Panc1 (cell line): ENCODE results near the gene CALR. TPM values are rescaled to one million over a fixed set of nuclear protein-coding genes. Genes with fewer than 3 reads are reported as not detected.

Experiments
- ATAC-seq: fragments of 200-7000 bp; cut with Tn5 transposase; 2 replicates; pipeline ENCODE4 v1.9.1; 2020; ENCODE audit warnings: mild to moderate bottlenecking, moderate library complexity
- BruUV-seq: library from RNA; stranded (reverse); fragments of 400-500 nt; replicated peaks from 2 replicates; lab custom pipeline; 2021; lab: Mats Ljungman, UMichigan
- CTCF ChIA-PET: fragments of 300-600 bp; sonication (Branson Sonifier 250); formaldehyde crosslinking; loops from one replicate; lab custom pipeline; 2022; ENCODE audit warnings: antibody characterized with exemption; lab: Charles Lee
- POLR2A ChIA-PET: fragments of 300-600 bp; sonication (Branson Sonifier 250); formaldehyde crosslinking; loops from one replicate; lab custom pipeline; 2022; ENCODE audit warnings: antibody characterized with exemption; lab: Charles Lee
- DNase-seq: peaks from one replicate; pipeline ENCODE4 v3.0.0-alpha.2; 2010; ENCODE audit warnings: low read depth, low spot score
- H3K27ac ChIP-seq: 2 replicates; pipeline ENCODE4 v1.5.1; 2011; ENCODE audit warnings: mild to moderate bottlenecking, low read length, inconsistent platforms
- H3K27me3 ChIP-seq: fragments of 200-500 bp; sonication (Bioruptor generic); 2 replicates; pipeline ENCODE4 v1.6.0; 2014; ENCODE audit warnings: low read length, inconsistent platforms; ENCODE audit not compliant: control insufficient read depth, insufficient read depth
- H3K36me3 ChIP-seq: fragments of 200-500 bp; sonication (Bioruptor generic); 2 replicates; pipeline ENCODE4 v1.5.1; 2014; ENCODE audit warnings: inconsistent platforms, mild to moderate bottlenecking, low read length, moderate library complexity; ENCODE audit not compliant: control insufficient read depth, insufficient read depth
- H3K4me1 ChIP-seq: 2 replicates; pipeline ENCODE4 v1.5.1; 2011; ENCODE audit warnings: inconsistent platforms, mild to moderate bottlenecking, low read length, moderate library complexity; ENCODE audit not compliant: control insufficient read depth, insufficient read depth
- H3K4me3 ChIP-seq, 2 experiments: 2 replicates each; pipeline ENCODE4 v1.5.1; 2011 to 2012; ENCODE audit warnings: low read depth in 2 of 2, low read length in 2 of 2, mild to moderate bottlenecking in 2 of 2, inconsistent platforms in 1 of 2, moderate library complexity in 1 of 2
- H3K9me3 ChIP-seq: fragments of 200-500 bp; sonication (Bioruptor generic); 2 replicates; pipeline ENCODE4 v1.5.1; 2014; ENCODE audit warnings: low read depth, mild to moderate bottlenecking, inconsistent platforms, low read length, moderate library complexity; ENCODE audit not compliant: control insufficient read depth, insufficient read depth
- CTCF ChIP-seq: fragments of 450-650 bp; IDR thresholded peaks from 2 replicates; pipeline ENCODE4 v1.5.1; 2017; ENCODE audit warnings: mild to moderate bottlenecking
- POLR2AphosphoS5 ChIP-seq: IDR thresholded peaks from 2 replicates; pipeline ENCODE4 v1.6.1; 2012; ENCODE audit warnings: mild to moderate bottlenecking, low read depth, low read length, moderate library complexity
- REST ChIP-seq, 2 experiments: IDR thresholded peaks; 2 replicates each; pipeline ENCODE4 v1.6.1; 2011 to 2012; ENCODE audit warnings: low read depth in 2 of 2, control low read depth in 1 of 2, low read length in 1 of 2, mild to moderate bottlenecking in 1 of 2, moderate library complexity in 1 of 2; ENCODE audit not compliant: insufficient read depth in 1 of 2
- SIN3A ChIP-seq: IDR thresholded peaks from 2 replicates; pipeline ENCODE4 v1.6.1; 2012; ENCODE audit warnings: low read depth, mild to moderate bottlenecking, low read length, moderate library complexity, borderline replicate concordance; ENCODE audit not compliant: insufficient read depth
- TCF7L2 ChIP-seq: IDR thresholded peaks from 2 replicates; pipeline ENCODE4 v1.6.1; 2011; ENCODE audit warnings: mild to moderate bottlenecking, low read depth, low read length, inconsistent platforms
- in situ Hi-C: cut with HindIII; loops from 2 replicates; pipeline ENCODE4 v1.10.0; 2016; ENCODE audit warnings: low sequenced_read_pairs, low pct_unique_long_range_greater_than_20kb
- intact Hi-C: fragments of 100-400 bp; cut with micrococcal nuclease; formaldehyde crosslinking; loops from one replicate; pipeline ENCODE4 v1.10.0; 2022; ENCODE audit not compliant: unreplicated experiment
- total RNA-seq: library from RNA; stranded (reverse); gene quantifications from one replicate; pipeline ENCODE4 v1.2.1, GENCODE V29; 2021; ENCODE audit not compliant: unreplicated experiment

CALR gene
- total RNA-seq, 1 experiment from 2014 or later: 1,060 TPM

- Histone ChIP-seq H3K9me3 (no peaks in the 10 kb centered on the region), H3K36me3 (no peaks in the 10 kb centered on the region), H3K27me3 (no peaks in the 10 kb centered on the region), H3K4me3 (no peak within 1 kb of the TSS), H3K27ac (no peak within 1 kb of the TSS), H3K4me1 (peaks cover 10% of the 10 kb centered on the region)
- ChIA-PET CTCF (interaction anchor here (1.0 kb wide), 1 partner anchor 8 kb away, joined by 3 read pairs; no protein-coding TSS in a partner anchor), POLR2A (interaction anchor here (0.5 kb wide), 1 partner anchor 178 kb away, joined by 3 read pairs; no protein-coding TSS in a partner anchor)
- TF ChIP-seq TCF7L2 (no peak), CTCF (no peak), SIN3A (no peak), REST (IDR thresholded peaks at IDR 0.05; ENCODE audit: insufficient read depth in 1 of 2, low read depth in 2 of 2, low read length in 1 of 2) (no peak), POLR2AphosphoS5 (no peak)
- ATAC-seq: peak; percentile 2; the same call in 1 of the 2 replicates
- no TSS peak for BruUV-seq
- intact Hi-C loops: no loop called here
- no peak for DNase-seq
- in situ Hi-C loops: no loop called here
Measured at GRCh38 chr19:12969292-12969988, 31.0 kb downstream of the CALR start, which contains the start of gene DAND5. Gene DAND5, plus strand, starts transcription at chr19:12969576. Its CDS starts 85 bp downstream, at chr19:12969661.

GRCh38 chr19:12970070-12970820 is 31.8 kb downstream of the CALR start:
- DNase-seq (no peak), ATAC-seq (no peak)
- no peaks in the 10 kb centered on the region for H3K27me3 ChIP-seq
- POLR2A ChIA-PET: no interaction called here
- H3K4me3 ChIP-seq: no peak overlapping the region
- no peak for TF ChIP-seq POLR2AphosphoS5
- TF ChIP-seq TCF7L2: no peak
- no peak for TF ChIP-seq CTCF
- TF ChIP-seq REST (IDR thresholded peaks at IDR 0.05; ENCODE audit: insufficient read depth in 1 of 2, low read depth in 2 of 2, low read length in 1 of 2): no peak
- no peak for TF ChIP-seq SIN3A
- BruUV-seq: no TSS peak
- in situ Hi-C loops: no loop called here
- H3K27ac ChIP-seq: no peak overlapping the region
- intact Hi-C loops: no loop called here
- peaks cover 10% of the 10 kb centered on the region for H3K4me1 ChIP-seq
- CTCF ChIA-PET: interaction anchor here (0.7 to 1.0 kb wide), 2 partner anchors 7 to 1154 kb away, joined by 3 to 4 read pairs; no protein-coding TSS in a partner anchor
- no peaks in the 10 kb centered on the region for H3K9me3 ChIP-seq
- no peaks in the 10 kb centered on the region for H3K36me3 ChIP-seq
